IPS-11a (cell line): ENCODE data around the gene SLC41A3.
"Not testable (repeated sequence)": the region's sequence is repeated elsewhere in the genome, so short reads cannot be mapped to it uniquely, and the experiment has no call there.

Experiments used
- H3K4me3 ChIP-seq: one replicate; pipeline ENCODE4 v1.5.1; 2013; ENCODE audit warnings: low read depth, low read length, control low read depth

The SLC41A3 gene

DNA sequence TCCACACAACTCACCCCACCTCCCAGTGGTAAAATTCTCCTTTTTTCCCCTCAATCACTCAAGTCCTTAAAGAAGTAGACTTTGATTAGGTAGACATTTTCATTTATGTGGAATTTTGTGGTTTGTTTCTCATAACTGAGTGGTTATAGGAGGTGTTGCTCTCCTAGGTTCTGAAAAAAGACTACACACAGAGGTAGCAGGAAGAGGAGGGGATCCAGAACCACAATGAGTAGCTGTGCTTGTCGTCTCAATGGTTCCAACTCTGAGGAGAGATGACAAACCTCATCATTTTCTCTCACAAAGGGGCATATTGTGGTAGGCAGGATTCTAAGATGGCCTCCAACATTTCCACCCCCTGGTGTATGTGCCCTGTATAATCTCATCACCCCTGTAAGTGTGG lies 120.1 kb downstream of the SLC41A3 start:
- H3K4me3 ChIP-seq: not testable (repeated sequence)

DNA sequence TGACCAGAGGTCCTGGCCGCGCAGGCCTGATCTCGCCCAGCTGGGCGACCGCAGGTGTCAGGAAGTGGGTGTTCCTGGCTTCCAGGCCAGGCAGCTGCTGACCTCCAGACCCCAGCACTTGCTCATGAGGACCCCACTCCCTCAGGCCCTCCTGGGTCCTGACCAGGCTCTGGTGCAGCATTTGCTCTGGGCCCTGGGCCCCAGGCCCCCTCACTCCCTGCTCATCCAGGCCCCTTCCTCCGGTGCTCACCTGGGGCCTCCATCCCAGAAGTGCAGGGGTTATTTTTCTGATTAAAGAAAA lies 122.7 kb downstream of the SLC41A3 start:
- H3K4me3 ChIP-seq: no peak overlapping the region

DNA sequence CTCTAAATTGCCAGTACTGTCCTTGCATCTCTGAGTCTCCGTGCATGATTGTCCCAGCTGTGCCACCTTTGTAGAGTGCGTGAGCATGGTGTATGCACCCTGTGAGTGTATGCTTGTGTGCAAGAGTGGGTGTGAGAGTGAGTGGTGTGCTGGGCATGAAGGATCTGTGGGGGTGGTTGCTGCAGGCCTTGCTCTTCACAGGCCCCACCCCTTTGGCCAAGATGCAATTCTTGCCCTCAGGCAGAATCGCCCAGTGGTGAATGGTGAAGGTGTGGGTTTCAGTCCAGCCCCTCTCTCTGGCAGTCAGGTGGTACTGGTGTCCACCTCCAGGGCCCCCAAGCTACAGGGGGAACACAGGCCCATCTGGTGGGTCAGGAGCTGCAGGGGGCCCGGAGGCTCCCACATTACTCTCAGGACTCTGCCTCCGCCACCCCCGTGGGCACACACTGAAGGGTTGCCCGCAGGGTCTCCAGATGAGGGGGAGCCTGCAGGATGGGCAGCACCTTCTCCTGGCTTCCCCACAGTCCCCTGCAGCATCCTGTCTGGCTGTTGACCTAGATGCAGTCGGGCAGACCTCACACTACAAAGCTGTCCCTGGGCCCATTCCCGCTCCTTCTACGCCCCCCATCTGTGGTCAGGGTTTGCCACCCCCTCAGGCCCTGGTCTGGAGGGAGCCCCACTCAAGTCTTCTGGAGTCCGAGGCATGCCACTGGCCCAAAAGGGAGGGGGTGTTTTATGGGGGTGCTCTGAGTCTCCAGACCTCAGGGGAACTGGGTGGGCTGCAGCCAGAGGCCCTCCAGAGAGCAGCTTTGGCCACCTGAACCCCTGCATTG lies 123.3 kb downstream of the SLC41A3 start:
- H3K4me3 ChIP-seq: no peak overlapping the region

DNA sequence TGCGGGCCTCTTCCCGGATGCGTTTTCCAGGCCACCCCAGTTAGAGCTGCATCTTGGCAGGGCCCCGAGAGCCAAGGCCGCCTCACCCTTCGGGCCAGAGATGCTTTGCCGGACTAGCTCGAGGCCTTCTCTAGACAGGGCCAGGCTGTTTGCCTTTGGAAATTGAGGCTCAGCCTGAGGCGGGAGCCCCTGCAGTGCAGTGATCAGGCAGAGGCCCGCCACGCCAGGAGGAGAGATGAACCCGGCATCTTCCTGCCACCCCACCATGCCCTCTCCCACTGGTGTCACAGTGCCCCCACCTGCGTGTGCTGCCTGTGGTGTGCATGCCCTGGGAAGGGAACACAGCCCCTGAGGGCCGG lies 123.9 kb downstream of the SLC41A3 start:
- no peak overlapping the region for H3K4me3 ChIP-seq

DNA sequence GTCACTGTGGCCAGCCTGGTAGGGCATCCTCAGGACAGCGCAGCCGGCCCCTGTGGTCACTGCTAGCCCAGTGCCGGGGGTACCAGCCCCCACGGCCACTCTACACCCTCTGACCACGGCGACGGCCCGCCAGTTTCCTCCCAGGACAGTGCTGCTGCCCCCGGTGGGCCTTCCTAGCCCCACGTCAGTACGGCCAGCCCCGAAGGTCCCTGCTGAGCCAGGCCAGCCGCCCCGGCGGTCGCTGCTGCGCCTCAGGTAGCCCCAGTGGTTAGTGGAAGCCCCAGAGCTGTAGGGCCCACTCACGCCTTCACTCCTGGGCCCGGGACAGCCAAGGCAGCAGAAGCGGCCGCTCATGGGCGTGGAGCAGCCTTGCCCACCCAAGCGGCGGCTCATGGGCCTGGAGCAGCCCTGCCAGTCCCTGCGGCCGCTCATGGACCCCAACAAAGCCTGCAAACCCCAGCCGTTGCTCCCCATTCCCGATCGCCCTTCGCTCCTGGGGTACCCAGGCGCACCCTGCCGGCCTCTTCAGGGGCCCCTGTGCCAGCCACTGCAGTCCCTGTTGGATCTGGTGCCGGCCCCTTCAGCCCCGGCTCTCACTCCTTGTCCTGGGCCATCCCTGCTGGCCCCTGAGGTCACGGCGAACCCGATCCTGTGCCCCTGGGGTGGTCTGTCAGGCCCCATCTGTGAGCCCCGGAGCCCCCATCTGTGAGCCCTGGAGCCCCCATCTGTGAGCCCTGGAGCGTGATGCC lies 124.4 kb downstream of the SLC41A3 start:
- no peak overlapping the region for H3K4me3 ChIP-seq

DNA sequence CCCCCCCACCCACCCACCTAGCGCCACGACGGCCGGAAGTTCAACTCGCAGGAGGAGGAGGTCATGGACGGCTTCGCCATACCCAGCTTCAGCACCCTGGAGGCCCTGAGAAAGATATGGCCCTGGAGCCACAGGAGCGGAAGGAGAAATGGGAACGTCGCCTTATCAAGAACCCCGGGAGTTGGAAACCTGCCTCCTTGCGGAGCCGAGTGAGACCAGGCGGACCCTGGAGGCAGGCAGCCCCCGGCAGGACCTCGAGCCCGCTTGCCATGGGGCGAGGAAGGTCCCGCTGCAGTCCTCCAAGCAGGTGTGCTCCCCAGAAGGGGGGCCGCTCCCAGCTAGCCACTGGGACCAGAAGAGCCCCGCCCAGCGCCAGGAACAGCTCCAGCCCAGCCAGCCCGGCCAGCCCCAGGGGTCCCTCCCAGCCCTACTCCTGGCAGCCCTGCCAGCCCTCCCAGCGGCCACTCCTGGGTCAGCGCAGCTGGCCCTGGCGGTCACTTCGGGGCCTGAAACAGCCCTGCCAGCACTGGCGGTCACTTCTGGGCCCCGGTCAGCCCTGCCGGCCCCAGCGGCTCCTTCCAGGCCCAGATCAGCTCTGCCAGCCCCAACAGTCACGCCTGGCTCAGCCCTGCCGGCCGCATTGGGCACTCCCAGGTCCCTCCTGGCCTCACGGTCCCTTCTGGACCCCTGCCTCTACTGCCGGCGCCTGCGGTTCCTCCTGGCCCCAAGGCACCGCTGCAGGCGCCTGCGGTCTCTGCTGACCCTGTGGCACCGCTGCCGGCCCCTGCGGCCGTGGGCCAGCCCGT lies 125.2 kb downstream of the SLC41A3 start:
- H3K4me3 ChIP-seq: no peak overlapping the region

DNA sequence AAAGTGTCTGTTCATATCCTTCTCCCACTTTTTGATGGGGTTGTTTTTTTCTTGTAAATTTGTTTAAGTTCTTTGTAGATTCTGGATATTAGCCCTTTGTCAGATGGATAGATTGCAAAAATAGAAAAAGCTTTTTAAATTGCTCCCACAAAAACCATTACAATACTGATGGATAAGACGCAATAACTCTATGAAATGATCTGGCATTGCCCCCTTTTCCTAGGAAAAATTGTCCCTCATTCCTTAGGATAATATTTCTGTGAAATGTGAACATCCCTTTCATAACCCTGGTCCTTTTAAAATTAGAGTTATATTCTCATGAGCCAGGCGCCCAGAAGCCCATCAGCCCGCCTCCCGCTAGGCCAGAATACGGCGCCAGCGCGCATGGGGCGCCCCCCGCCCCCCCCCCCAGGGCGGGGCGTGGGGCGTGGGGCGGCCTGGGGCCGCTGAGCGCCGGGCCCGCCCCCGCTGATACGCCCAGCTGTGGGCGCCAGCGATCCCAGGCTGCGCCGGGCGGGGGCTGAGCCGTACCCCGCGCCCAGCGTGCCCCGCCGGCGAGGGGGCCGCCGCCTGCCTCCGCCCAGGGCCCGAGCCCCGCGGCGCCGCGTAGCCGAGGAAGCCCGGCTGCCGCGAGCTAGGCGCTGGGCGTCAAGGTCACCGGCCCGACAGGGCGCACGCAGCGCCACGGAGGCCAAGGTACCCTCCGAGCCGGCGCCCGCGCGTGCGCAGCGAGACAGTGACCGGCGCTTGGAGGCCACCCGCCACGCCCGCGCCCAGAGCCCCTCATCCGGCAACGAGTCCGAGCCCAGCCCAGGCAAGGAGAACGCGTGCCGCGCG lies 126.0 kb downstream of the SLC41A3 start:
- no peak overlapping the region for H3K4me3 ChIP-seq

DNA sequence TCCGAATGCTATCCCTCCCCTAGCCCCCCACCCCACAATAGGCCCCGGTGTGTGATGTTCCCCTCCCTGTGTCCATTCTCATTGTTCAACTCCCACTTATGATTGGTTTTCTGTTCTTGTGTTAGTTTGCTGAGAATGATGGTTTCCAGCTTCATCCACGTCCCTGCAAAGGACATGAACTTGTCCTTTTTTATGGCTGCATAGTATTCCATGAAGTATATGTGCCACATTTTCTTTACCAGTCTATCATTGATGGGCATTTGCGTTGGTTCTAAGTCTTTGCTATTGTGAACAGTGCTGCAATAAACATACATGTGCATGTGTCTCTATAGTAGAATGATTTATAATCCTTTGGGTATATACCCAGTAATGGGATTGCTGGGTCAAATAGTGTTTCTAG lies 126.9 kb downstream of the SLC41A3 start:
- H3K4me3 ChIP-seq: not testable (repeated sequence)
